DOHH2 (cell line): ENCODE data around the gene NSL1.

Experiments
- H3F3A ChIP-seq: fragments of 200-600 bp; sonication (generic), shearing (Covaris generic); 2 replicates; pipeline ENCODE4 v1.6.0; 2016; ENCODE audit warnings: antibody characterized with exemption, mild to moderate bottlenecking; ENCODE audit not compliant: control insufficient read depth, insufficient read depth
- H3K27ac ChIP-seq: fragments of 200-600 bp; sonication (generic); 2 replicates; pipeline ENCODE4 v1.5.1; 2014; ENCODE audit warnings: low read depth, mild to moderate bottlenecking, low read length, moderate library complexity
- H3K27me3 ChIP-seq: fragments of 200-600 bp; sonication (generic); 2 replicates; pipeline ENCODE4 v1.6.1; 2014; ENCODE audit warnings: mild to moderate bottlenecking, low read length, mixed read lengths; ENCODE audit not compliant: control insufficient read depth
- H3K36me3 ChIP-seq: fragments of 200-600 bp; sonication (generic); 2 replicates; pipeline ENCODE4 v1.6.1; 2014; ENCODE audit warnings: mild to moderate bottlenecking, low read length, moderate library complexity, mixed read lengths; ENCODE audit not compliant: control insufficient read depth
- H3K4me1 ChIP-seq: fragments of 200-600 bp; sonication (generic); 2 replicates; pipeline ENCODE4 v1.6.1; 2014; ENCODE audit warnings: mild to moderate bottlenecking, low read length, mixed read lengths; ENCODE audit not compliant: control insufficient read depth
- H3K4me2 ChIP-seq: fragments of 200-600 bp; sonication (generic); 2 replicates; pipeline ENCODE4 v1.6.0; 2014; ENCODE audit warnings: mild to moderate bottlenecking, low read length, moderate library complexity
- H3K4me3 ChIP-seq: fragments of 200-600 bp; sonication (generic); 2 replicates; pipeline ENCODE4 v1.5.1; 2014; ENCODE audit warnings: mild to moderate bottlenecking, low read length, mixed read lengths
- H3K79me2 ChIP-seq: fragments of 200-600 bp; sonication (generic); 2 replicates; pipeline ENCODE4 v1.6.1; 2014; ENCODE audit warnings: mild to moderate bottlenecking, low read length, mixed read lengths; ENCODE audit not compliant: control insufficient read depth
- H3K9me2 ChIP-seq: fragments of 200-600 bp; sonication (generic); replicated peaks from 2 replicates; pipeline ENCODE4 v1.6.1; 2014; ENCODE audit warnings: mild to moderate bottlenecking, low read length, mixed read lengths; ENCODE audit not compliant: control insufficient read depth
- H3K9me3 ChIP-seq: fragments of 200-600 bp; sonication (generic); 2 replicates; pipeline ENCODE4 v1.6.1; 2014; ENCODE audit warnings: antibody characterized with exemption, low read length, mixed read lengths; ENCODE audit not compliant: control insufficient read depth, insufficient read depth
- H4K20me1 ChIP-seq: fragments of 200-600 bp; sonication (generic); 2 replicates; pipeline ENCODE4 v1.6.0; 2014; ENCODE audit warnings: low read depth, mild to moderate bottlenecking, antibody characterized with exemption, low read length, moderate library complexity; ENCODE audit not compliant: control insufficient read depth, insufficient read depth
- CTCF ChIP-seq: fragments of 200-600 bp; sonication (generic); IDR thresholded peaks from one replicate; pipeline ENCODE4 v1.5.1; 2014; ENCODE audit warnings: antibody characterized with exemption, mild to moderate bottlenecking, low read depth, low read length; ENCODE audit not compliant: poor library complexity, severe bottlenecking
- EZH2phosphoT487 ChIP-seq: fragments of 200-600 bp; sonication (generic); IDR thresholded peaks from 2 replicates; pipeline ENCODE4 v1.6.1; 2017; ENCODE audit warnings: borderline replicate concordance, mild to moderate bottlenecking, antibody characterized with exemption, low read length, moderate library complexity, mixed read lengths

NSL1 gene

GRCh38 chr1:212721388-212722247 lies 70.0 kb downstream of the NSL1 start:
- H3K9me2 ChIP-seq = no peaks in the 10 kb centered on the region
- no peaks in the 10 kb centered on the region for H4K20me1 ChIP-seq
- peaks cover 4% of the 10 kb centered on the region; the same call in 1 of the 2 replicates for H3F3A ChIP-seq
- H3K4me2 ChIP-seq = no peak overlapping the region
- peaks cover 11% of the 10 kb centered on the region for H3K4me1 ChIP-seq
- H3K4me3 ChIP-seq = no peak overlapping the region
- H3K27ac ChIP-seq = no peak overlapping the region
- no peaks in the 10 kb centered on the region for H3K36me3 ChIP-seq
- TF ChIP-seq CTCF = no peak
- no peak for TF ChIP-seq EZH2phosphoT487
- H3K9me3 ChIP-seq = no peaks in the 10 kb centered on the region
- peaks cover 31% of the 10 kb centered on the region for H3K27me3 ChIP-seq
- H3K79me2 ChIP-seq = no peaks in the 10 kb centered on the region

- Histone ChIP-seq H3K27ac (no peak overlapping the region), H3K4me3 (no peak overlapping the region), H3K4me1 (peaks cover 11% of the 10 kb centered on the region), H3K4me2 (no peak overlapping the region), H4K20me1 (no peaks in the 10 kb centered on the region), H3K27me3 (peaks cover 46% of the 10 kb centered on the region), H3K79me2 (no peaks in the 10 kb centered on the region), H3K9me3 (no peaks in the 10 kb centered on the region), H3F3A (peaks cover 4% of the 10 kb centered on the region; the same call in 1 of the 2 replicates), H3K9me2 (no peaks in the 10 kb centered on the region), H3K36me3 (no peaks in the 10 kb centered on the region)
- TF ChIP-seq EZH2phosphoT487 = no peak
- TF ChIP-seq CTCF = no peak
Observed at GRCh38 chr1:212719633-212720032, 71.9 kb downstream of the NSL1 start.

DNA sequence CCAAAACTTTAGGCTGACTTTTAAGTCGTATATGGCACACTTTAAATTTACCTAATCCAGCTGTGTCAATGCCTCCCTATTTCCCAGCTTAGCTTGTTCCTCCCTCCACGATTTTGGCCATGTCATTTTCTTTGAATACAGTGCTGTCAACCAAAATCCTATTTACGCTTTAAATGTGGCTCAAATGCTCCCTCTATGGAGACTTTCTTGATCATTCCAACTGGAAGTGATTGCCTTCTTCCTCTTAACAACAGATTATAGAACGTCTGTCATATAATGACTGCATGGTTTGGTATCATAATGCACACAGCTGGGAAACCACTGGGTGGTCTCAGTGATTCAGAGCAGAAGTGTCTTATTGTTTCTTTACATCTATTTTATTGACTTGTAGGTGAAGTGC lies 73.1 kb downstream of the NSL1 start:
- Histone ChIP-seq H3K4me2 (no peak overlapping the region), H3K27ac (no peak overlapping the region), H4K20me1 (no peaks in the 10 kb centered on the region), H3K4me1 (peaks cover 11% of the 10 kb centered on the region), H3K27me3 (peaks cover 50% of the 10 kb centered on the region), H3K4me3 (no peak overlapping the region), H3K9me2 (no peaks in the 10 kb centered on the region), H3K79me2 (no peaks in the 10 kb centered on the region), H3F3A (peaks cover 4% of the 10 kb centered on the region; the same call in 1 of the 2 replicates), H3K9me3 (no peaks in the 10 kb centered on the region), H3K36me3 (no peaks in the 10 kb centered on the region)
- TF ChIP-seq EZH2phosphoT487 (no peak), CTCF (no peak)
